Glutamatergic neuron (in vitro differentiated cells): Measurements from ENCODE around the gene DYNC1H1. TPM values are rescaled to one million over a fixed set of nuclear protein-coding genes. Genes with fewer than 3 reads are reported as not detected.
A peak's percentile ranks its signal among the peaks of the same experiment; 100 is the strongest.

ENCODE experiments used
- DNase-seq: peaks from one replicate; pipeline ENCODE4 v3.0.0; 2022
- H3K27ac Mint-ChIP-seq: one replicate; pipeline ENCODE4 v1.8.0; 2020; ENCODE audit warnings: mild to moderate bottlenecking, mixed read lengths, inconsistent platforms; ENCODE audit not compliant: unreplicated experiment
- H3K27me3 Mint-ChIP-seq: one replicate; pipeline ENCODE4 v1.8.0; 2020; ENCODE audit warnings: mild to moderate bottlenecking, moderate library complexity, mixed read lengths, inconsistent platforms; ENCODE audit not compliant: unreplicated experiment
- H3K36me3 Mint-ChIP-seq: one replicate; pipeline ENCODE4 v1.8.0; 2020; ENCODE audit warnings: mild to moderate bottlenecking, mixed read lengths, inconsistent platforms; ENCODE audit not compliant: unreplicated experiment
- H3K4me1 Mint-ChIP-seq: one replicate; pipeline ENCODE4 v1.8.0; 2020; ENCODE audit warnings: mild to moderate bottlenecking, low read depth, mixed read lengths, inconsistent platforms; ENCODE audit not compliant: unreplicated experiment
- H3K4me3 Mint-ChIP-seq: one replicate; pipeline ENCODE4 v1.8.0; 2020; ENCODE audit warnings: mild to moderate bottlenecking, mixed read lengths, inconsistent platforms; ENCODE audit not compliant: unreplicated experiment
- H3K9me3 Mint-ChIP-seq: one replicate; pipeline ENCODE4 v1.8.0; 2020; ENCODE audit warnings: mild to moderate bottlenecking, moderate library complexity, mixed read lengths, inconsistent platforms; ENCODE audit not compliant: unreplicated experiment
- long read RNA-seq: library from polyadenylated mRNA; unstranded; transcript quantifications from one replicate; pipeline ENCODE4 v2.0.0, GENCODE V29; 2020; ENCODE audit not compliant: unreplicated experiment
- total RNA-seq: library from RNA; stranded (reverse); fragmentation: NEBNext Ultra II Directional; extraction: Animal tissue kit (Norgen Biotek cat#: 25700); gene quantifications from one replicate; pipeline ENCODE4 v1.2.1, GENCODE V29; 2021; ENCODE audit not compliant: unreplicated experiment
- TF ChIP-seq, protein P1 (sequence below): fragments of 200-600 bp; sonication (generic); IDR thresholded peaks from one replicate; pipeline ENCODE4 v1.5.0; 2021; ENCODE audit not compliant: partially characterized antibody, unreplicated experiment

DYNC1H1 gene
- 2,051 TPM for total RNA-seq
- long read RNA-seq, partial matches to known transcripts: 203 of 211 reads
- long read RNA-seq, other reads (novel, unspliced or antisense): 6 of 211 reads

DNA sequence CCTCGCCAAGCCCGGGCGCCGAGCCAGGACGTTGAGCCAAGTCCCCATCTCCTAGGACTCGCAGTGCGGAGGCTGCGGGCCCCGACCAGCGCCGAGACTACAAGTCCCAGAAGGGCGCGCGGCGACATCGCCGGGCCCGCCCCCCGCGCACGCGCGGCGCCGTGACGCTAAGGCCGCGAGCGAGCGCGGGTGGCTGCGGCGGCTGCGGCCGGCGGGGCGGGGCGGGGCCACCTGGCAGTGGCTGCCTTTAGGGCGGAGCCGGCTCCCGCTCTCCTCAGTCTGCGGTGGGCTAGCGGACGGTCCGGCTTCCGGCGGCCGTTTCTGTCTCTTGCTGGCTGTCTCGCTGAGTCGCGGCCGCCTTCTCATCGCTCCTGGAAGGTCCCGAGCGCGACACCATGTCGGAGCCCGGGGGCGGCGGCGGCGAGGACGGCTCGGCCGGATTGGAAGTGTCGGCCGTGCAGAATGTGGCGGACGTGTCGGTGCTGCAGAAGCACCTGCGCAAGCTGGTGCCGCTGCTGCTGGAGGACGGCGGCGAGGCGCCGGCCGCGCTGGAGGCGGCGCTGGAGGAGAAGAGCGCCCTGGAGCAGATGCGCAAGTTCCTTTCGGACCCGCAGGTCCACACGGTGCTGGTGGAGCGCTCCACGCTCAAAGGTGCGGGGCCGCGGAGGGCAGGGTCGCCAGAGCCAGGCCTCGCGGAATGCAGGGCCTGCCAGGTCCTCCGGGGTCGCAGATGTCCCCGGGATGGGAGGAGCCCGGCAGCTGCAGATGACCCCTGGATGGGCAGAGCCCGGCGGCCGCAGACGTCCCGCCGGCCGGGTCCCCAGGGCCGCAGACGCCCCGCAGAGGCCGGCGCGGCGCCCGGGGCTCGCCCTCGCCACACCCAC is at the start of gene DYNC1H1:
TSS of gene DYNC1H1 (plus strand) at position 277 of the 884 bp plus-strand sequence. CDS start at position 396, 119 bp downstream.
- TF ChIP-seq, protein P1, sequence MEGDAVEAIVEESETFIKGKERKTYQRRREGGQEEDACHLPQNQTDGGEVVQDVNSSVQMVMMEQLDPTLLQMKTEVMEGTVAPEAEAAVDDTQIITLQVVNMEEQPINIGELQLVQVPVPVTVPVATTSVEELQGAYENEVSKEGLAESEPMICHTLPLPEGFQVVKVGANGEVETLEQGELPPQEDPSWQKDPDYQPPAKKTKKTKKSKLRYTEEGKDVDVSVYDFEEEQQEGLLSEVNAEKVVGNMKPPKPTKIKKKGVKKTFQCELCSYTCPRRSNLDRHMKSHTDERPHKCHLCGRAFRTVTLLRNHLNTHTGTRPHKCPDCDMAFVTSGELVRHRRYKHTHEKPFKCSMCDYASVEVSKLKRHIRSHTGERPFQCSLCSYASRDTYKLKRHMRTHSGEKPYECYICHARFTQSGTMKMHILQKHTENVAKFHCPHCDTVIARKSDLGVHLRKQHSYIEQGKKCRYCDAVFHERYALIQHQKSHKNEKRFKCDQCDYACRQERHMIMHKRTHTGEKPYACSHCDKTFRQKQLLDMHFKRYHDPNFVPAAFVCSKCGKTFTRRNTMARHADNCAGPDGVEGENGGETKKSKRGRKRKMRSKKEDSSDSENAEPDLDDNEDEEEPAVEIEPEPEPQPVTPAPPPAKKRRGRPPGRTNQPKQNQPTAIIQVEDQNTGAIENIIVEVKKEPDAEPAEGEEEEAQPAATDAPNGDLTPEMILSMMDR: no peak
- H3K4me3 Mint-ChIP-seq: peak within 1 kb of the TSS; percentile 85
- H3K27ac Mint-ChIP-seq: peak within 1 kb of the TSS; percentile 98
- DNase-seq: peak; percentile 94
- H3K4me1 Mint-ChIP-seq: peaks cover 24% of the 10 kb centered on the region
- no peaks in the 10 kb centered on the region for H3K36me3 Mint-ChIP-seq
- peaks cover 10% of the 10 kb centered on the region for H3K9me3 Mint-ChIP-seq
- peaks cover 23% of the 10 kb centered on the region for H3K27me3 Mint-ChIP-seq

- Mint-ChIP-seq H3K27me3 (peaks cover 2% of the 10 kb centered on the region), H3K4me1 (peaks cover 58% of the 10 kb centered on the region), H3K9me3 (peaks cover 14% of the 10 kb centered on the region), H3K27ac (peak overlapping the region; percentile 85), H3K36me3 (no peaks in the 10 kb centered on the region), H3K4me3 (peak overlapping the region; percentile 6)
- DNase-seq: no peak
- TF ChIP-seq, protein P1: no peak
Observed at GRCh38 chr14:101915871-101916815, 48.2 kb upstream of the DYNC1H1 start.

GRCh38 chr14:101916816-101917412 is 47.5 kb upstream of the DYNC1H1 start:
- DNase-seq: no peak
- H3K27ac Mint-ChIP-seq: peak overlapping the region; percentile 85
- H3K9me3 Mint-ChIP-seq: peaks cover 14% of the 10 kb centered on the region
- H3K4me1 Mint-ChIP-seq: peaks cover 56% of the 10 kb centered on the region
- TF ChIP-seq, protein P1: no peak
- peaks cover 2% of the 10 kb centered on the region for H3K27me3 Mint-ChIP-seq
- peak overlapping the region; percentile 45 for H3K4me3 Mint-ChIP-seq
- no peaks in the 10 kb centered on the region for H3K36me3 Mint-ChIP-seq

- TF ChIP-seq, protein P1: no peak
- Mint-ChIP-seq H3K36me3 (no peaks in the 10 kb centered on the region), H3K9me3 (peaks cover 14% of the 10 kb centered on the region), H3K4me1 (peaks cover 50% of the 10 kb centered on the region), H3K4me3 (peak overlapping the region; percentile 45), H3K27me3 (peaks cover 2% of the 10 kb centered on the region), H3K27ac (peak overlapping the region; percentile 85)
- DNase-seq: peak; percentile 48
Observed at GRCh38 chr14:101917413-101918017, 46.9 kb upstream of the DYNC1H1 start.
